ENCODE results near the gene BEND2.
"Not testable (repeated sequence)": the region's sequence is repeated elsewhere in the genome, so short reads cannot be mapped to it uniquely, and the experiment has no call there.

Gene BEND2

GRCh38 chrX:18220786-18221185 lies at the start of gene BEND2:
TSS of gene BEND2 (minus strand) at chrX:18220886. CDS start at chrX:18220750, 136 bp downstream.
- no peak for DNase-seq (ENCODE audit: low spot score)

GRCh38 chrX:18255059-18255458 lies 34.4 kb upstream of the BEND2 start:
- no peak for DNase-seq (ENCODE audit: low spot score)

- DNase-seq (ENCODE audit: low spot score) = peak; percentile 3
These were observed 32.1 kb upstream of the BEND2 start for GRCh38 chrX:18252644-18253359.

GRCh38 chrX:18229646-18230045 lies 9.0 kb upstream of the BEND2 start:
- DNase-seq (ENCODE audit: low spot score) = not testable (repeated sequence)

GRCh38 chrX:18228069-18228468 lies 7.4 kb upstream of the BEND2 start:
- DNase-seq (ENCODE audit: low spot score) = no peak

- no peak for DNase-seq (ENCODE audit: low spot score)
These were observed 6.8 kb upstream of the BEND2 start for GRCh38 chrX:18227458-18227857.

GRCh38 chrX:18210470-18210869 lies 10.2 kb downstream of the BEND2 start:
- no peak for DNase-seq (ENCODE audit: low spot score)

GRCh38 chrX:18206657-18207056 lies 14.0 kb downstream of the BEND2 start:
- DNase-seq (ENCODE audit: low spot score) = no peak

- no peak for DNase-seq (ENCODE audit: low spot score)
These were observed 17.1 kb downstream of the BEND2 start for GRCh38 chrX:18203631-18204030.

GRCh38 chrX:18194688-18195087 lies 26.0 kb downstream of the BEND2 start:
- no peak for DNase-seq (ENCODE audit: low spot score)

GRCh38 chrX:18179446-18179845 lies 41.2 kb downstream of the BEND2 start:
- no peak for DNase-seq (ENCODE audit: low spot score)

GRCh38 chrX:18174971-18175370 lies 45.7 kb downstream of the BEND2 start:
- DNase-seq (ENCODE audit: low spot score) = no peak

GRCh38 chrX:18174209-18174608 lies 46.5 kb downstream of the BEND2 start:
- DNase-seq (ENCODE audit: low spot score) = no peak

- no peak for DNase-seq (ENCODE audit: low spot score)
These were observed 47.0 kb downstream of the BEND2 start for GRCh38 chrX:18173494-18174180.

- DNase-seq (ENCODE audit: low spot score) = no peak
These were observed 47.7 kb downstream of the BEND2 start for GRCh38 chrX:18172970-18173369.

GRCh38 chrX:18170910-18171309 lies 49.8 kb downstream of the BEND2 start:
- DNase-seq (ENCODE audit: low spot score) = no peak

- no peak for DNase-seq (ENCODE audit: low spot score)
These were observed 54.6 kb downstream of the BEND2 start for GRCh38 chrX:18166068-18166467.

GRCh38 chrX:18160369-18160768 lies 60.3 kb downstream of the BEND2 start:
- no peak for DNase-seq (ENCODE audit: low spot score)

- DNase-seq (ENCODE audit: low spot score) = no peak
These were observed 61.7 kb downstream of the BEND2 start for GRCh38 chrX:18158963-18159362.

GRCh38 chrX:18151649-18152048 lies 69.0 kb downstream of the BEND2 start:
- no peak for DNase-seq (ENCODE audit: low spot score)

GRCh38 chrX:18151157-18151556 lies 69.5 kb downstream of the BEND2 start:
- DNase-seq (ENCODE audit: low spot score) = no peak

GRCh38 chrX:18149454-18149853 lies 71.2 kb downstream of the BEND2 start:
- DNase-seq (ENCODE audit: low spot score) = no peak

GRCh38 chrX:18146954-18147353 lies 73.7 kb downstream of the BEND2 start:
- peak; percentile 44 for DNase-seq (ENCODE audit: low spot score)

- DNase-seq (ENCODE audit: low spot score) = no peak
These were observed 74.7 kb downstream of the BEND2 start for GRCh38 chrX:18146009-18146408.
